ENCODE measurements around the gene REXO1. TPM values are rescaled to one million over a fixed set of nuclear protein-coding genes. Genes with fewer than 3 reads are reported as not detected.

REXO1 gene
- total and polyA plus RNA-seq, 2 of the 8 experiments (the other 6 are each of a cell fraction or from before 2014, with no cell fraction given): 42.4 to 44.3 TPM

DNA sequence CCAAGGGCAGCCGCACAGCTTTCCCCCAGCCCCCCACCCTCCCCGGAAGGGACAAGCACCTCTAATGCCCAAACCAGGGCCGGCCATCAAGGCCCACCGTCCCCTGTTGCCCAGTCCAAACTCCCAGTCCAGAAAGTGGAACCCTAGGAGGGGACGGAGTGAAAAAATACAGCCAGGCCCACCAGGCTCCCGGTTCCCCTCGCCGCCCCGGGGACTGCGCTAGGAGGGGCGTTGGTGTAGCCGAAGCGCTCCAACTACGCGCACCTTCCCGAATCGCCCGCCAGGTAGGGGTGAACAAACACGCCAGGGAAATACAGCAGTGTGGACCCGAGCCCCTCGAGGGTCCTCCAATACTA, 13.8 kb upstream of the REXO1 start:
- Histone ChIP-seq H2BK5ac (ENCODE audit: low read depth, low read length) (no peak overlapping the region; the same call in 1 of the 2 replicates), H3K4me1 (replicated peaks in 1 of 4; ENCODE audit: control insufficient read depth in 3 of 4, insufficient read depth in 4 of 4, low read length in 3 of 4) (peaks cover 0 to 50% (median 35%) of the 10 kb centered on the region in 4 experiments; a peak in 6 of 7 replicates), H4K20me1 (replicated peaks in 1 of 2; ENCODE audit: control insufficient read depth in 1 of 2, insufficient read depth in 2 of 2, low read length in 2 of 2) (peaks cover 32 to 49% of the 10 kb centered on the region in 2 experiments), H3K9ac (replicated peaks in 1 of 4; ENCODE audit: extremely low read depth in 1 of 4, low read depth in 3 of 4, low read length in 3 of 4) (peak overlapping the region in 3 of 4 experiments; percentile 7 to 52 (median 25); a peak in 2 of 7 replicates), H4K5ac (ENCODE audit: insufficient read length, low read depth, low read length) (no peak overlapping the region), H3K79me1 (ENCODE audit: low read depth, low read length) (peaks cover 16% of the 10 kb centered on the region), H2BK20ac (ENCODE audit: low read length) (no peak overlapping the region), H3K14ac (ENCODE audit: insufficient read length) (no peak overlapping the region), H2BK15ac (ENCODE audit: low read length) (no peak overlapping the region), H4K91ac (replicated peaks; ENCODE audit: insufficient read length, low read length) (no peak overlapping the region), H3K79me2 (ENCODE audit: control insufficient read depth in 1 of 2, insufficient read depth in 2 of 2, low read length in 2 of 2) (peaks cover 18 to 53% of the 10 kb centered on the region in 2 experiments; a peak in 3 of 4 replicates), H2BK12ac (ENCODE audit: low read depth, low read length) (no peak overlapping the region), H4K8ac (ENCODE audit: extremely low read depth, insufficient read depth, low read length) (peak overlapping the region; percentile 62; the same call in 1 of the 2 replicates), H3K23me2 (ENCODE audit: low read depth, low read length) (peaks cover 10% of the 10 kb centered on the region; the same call in 1 of the 2 replicates), H3K18ac (ENCODE audit: extremely low read depth, low read length) (no peak overlapping the region; the same call in 1 of the 2 replicates), H3K27me3 (replicated peaks in 1 of 4; ENCODE audit: control insufficient read depth in 3 of 4, extremely low read depth in 1 of 4, insufficient read depth in 3 of 4, low read length in 3 of 4) (peaks cover 0 to 15% (median 6%) of the 10 kb centered on the region in 4 experiments; a peak in 5 of 7 replicates), H3K23ac (ENCODE audit: insufficient read length) (no peak overlapping the region), H3K4me2 (ENCODE audit: insufficient read depth in 1 of 2, low read depth in 2 of 2, low read length in 2 of 2) (peak overlapping the region; percentile 89 to 90), H3K27ac (ENCODE audit: low read depth, low read length) (no peak overlapping the region), H3K4ac (replicated peaks; ENCODE audit: insufficient read length, low read depth, low read length) (no peak overlapping the region), H2BK120ac (replicated peaks; ENCODE audit: low read depth, low read length) (no peak overlapping the region), H2AK5ac (ENCODE audit: low read depth, low read length) (no peak overlapping the region), H3K9me3 (ENCODE audit: insufficient read depth in 2 of 2, low read depth in 1 of 2, low read length in 1 of 2) (no peaks in the 10 kb centered on the region), H3K56ac (replicated peaks; ENCODE audit: insufficient read length, low read depth, low read length) (no peak overlapping the region), H3K4me3 (ENCODE audit: extremely low read depth in 1 of 4, insufficient read depth in 2 of 4, low read depth in 3 of 4, low read length in 4 of 4) (peak overlapping the region; percentile 66 to 84 (median 76)), H2AFZ (ENCODE audit: low read length) (no peak overlapping the region), H3K36me3 (ENCODE audit: control insufficient read depth in 2 of 4, insufficient read depth in 4 of 4, low read length in 3 of 4) (no peaks in the 10 kb centered on the region)
- DNase-seq (ENCODE audit: low read depth in 1 of 2, low spot score in 2 of 2): no peak
- TF ChIP-seq CBX5 (IDR thresholded peaks at IDR 0.05; ENCODE audit: low read depth, low read length): no peak
- TF ChIP-seq, protein P1, sequence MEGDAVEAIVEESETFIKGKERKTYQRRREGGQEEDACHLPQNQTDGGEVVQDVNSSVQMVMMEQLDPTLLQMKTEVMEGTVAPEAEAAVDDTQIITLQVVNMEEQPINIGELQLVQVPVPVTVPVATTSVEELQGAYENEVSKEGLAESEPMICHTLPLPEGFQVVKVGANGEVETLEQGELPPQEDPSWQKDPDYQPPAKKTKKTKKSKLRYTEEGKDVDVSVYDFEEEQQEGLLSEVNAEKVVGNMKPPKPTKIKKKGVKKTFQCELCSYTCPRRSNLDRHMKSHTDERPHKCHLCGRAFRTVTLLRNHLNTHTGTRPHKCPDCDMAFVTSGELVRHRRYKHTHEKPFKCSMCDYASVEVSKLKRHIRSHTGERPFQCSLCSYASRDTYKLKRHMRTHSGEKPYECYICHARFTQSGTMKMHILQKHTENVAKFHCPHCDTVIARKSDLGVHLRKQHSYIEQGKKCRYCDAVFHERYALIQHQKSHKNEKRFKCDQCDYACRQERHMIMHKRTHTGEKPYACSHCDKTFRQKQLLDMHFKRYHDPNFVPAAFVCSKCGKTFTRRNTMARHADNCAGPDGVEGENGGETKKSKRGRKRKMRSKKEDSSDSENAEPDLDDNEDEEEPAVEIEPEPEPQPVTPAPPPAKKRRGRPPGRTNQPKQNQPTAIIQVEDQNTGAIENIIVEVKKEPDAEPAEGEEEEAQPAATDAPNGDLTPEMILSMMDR (IDR thresholded peaks at IDR 0.05; ENCODE audit: control extremely low read depth in 1 of 3, insufficient read depth in 1 of 3, low read depth in 1 of 3, low read length in 3 of 3): no peak
- TF ChIP-seq, protein P2, sequence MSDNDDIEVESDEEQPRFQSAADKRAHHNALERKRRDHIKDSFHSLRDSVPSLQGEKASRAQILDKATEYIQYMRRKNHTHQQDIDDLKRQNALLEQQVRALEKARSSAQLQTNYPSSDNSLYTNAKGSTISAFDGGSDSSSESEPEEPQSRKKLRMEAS (IDR thresholded peaks at IDR 0.05): no peak
- no peak for TF ChIP-seq ASH2L (IDR thresholded peaks at IDR 0.05; ENCODE audit: low read length)
- TF ChIP-seq, protein P3, sequence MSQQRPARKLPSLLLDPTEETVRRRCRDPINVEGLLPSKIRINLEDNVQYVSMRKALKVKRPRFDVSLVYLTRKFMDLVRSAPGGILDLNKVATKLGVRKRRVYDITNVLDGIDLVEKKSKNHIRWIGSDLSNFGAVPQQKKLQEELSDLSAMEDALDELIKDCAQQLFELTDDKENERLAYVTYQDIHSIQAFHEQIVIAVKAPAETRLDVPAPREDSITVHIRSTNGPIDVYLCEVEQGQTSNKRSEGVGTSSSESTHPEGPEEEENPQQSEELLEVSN (IDR thresholded peaks at IDR 0.05): no peak
- TF ChIP-seq SAP30 (IDR thresholded peaks at IDR 0.05; ENCODE audit: insufficient read depth, insufficient replicate concordance, low read length): no peak
- TF ChIP-seq POLR2A (IDR thresholded peaks at IDR 0.05; ENCODE audit: control extremely low read depth in 1 of 2, low read depth in 2 of 2, low read length in 2 of 2): no peak
- no peak for TF ChIP-seq CBX8 (IDR thresholded peaks at IDR 0.05; ENCODE audit: borderline replicate concordance, low read depth, low read length)
- TF ChIP-seq BRCA1 (IDR thresholded peaks at IDR 0.05; ENCODE audit: low read depth, low read length): no peak
- TF ChIP-seq EGR1 (IDR thresholded peaks at IDR 0.05; ENCODE audit: borderline replicate concordance, low read depth, low read length): no peak
- no peak for FAIRE-seq
- ChIA-PET POLR2A (ENCODE audit: partially characterized antibody) (interaction anchor here (1.3 kb wide), 1 partner anchor 13 kb away, joined by 4 read pairs; the partner anchor contains the start of gene REXO1), CTCF (ENCODE audit: partially characterized antibody) (no interaction called here)
- 1% methylated on average over 18 of the region's 21 CpGs; no CpG with 5 or more reads in 1 of the 2 experiments for WGBS, 2 experiments (ENCODE audit: extremely low coverage in 1 of 2, insufficient coverage in 1 of 2, insufficient read length in 1 of 2, insufficient replicate concordance in 2 of 2, low coverage in 1 of 2, low lambda C conversion rate in 2 of 2, missing lambda C conversion rate in 1 of 2)

All from H1 (cell line).